BLaER1 treated with 17β-estradiol and CSF1 and Interleukin-3, amounts not matched to agents 10 nM and 100 nM (cell line): ENCODE data around the gene TPK1.
A peak's percentile ranks its signal among the peaks of the same experiment; 100 is the strongest.

Experiments
- H3K27ac ChIP-seq, 11 experiments: shearing (Covaris generic); formaldehyde crosslinking; 2 replicates each; pipeline ENCODE4 v1.8.1; 2022
- H3K27me3 ChIP-seq, 11 experiments: shearing (Covaris generic); formaldehyde crosslinking; 2 replicates each; pipeline ENCODE4 v1.8.1; 2022
- H3K36me3 ChIP-seq, 11 experiments: shearing (Covaris generic); formaldehyde crosslinking; 2 replicates each; pipeline ENCODE4 v1.8.1; 2022
- H3K4me1 ChIP-seq, 10 experiments: shearing (Covaris generic); formaldehyde crosslinking; 2 replicates each; pipeline ENCODE4 v1.8.1; 2022
- H3K4me2 ChIP-seq, 11 experiments: shearing (Covaris generic); formaldehyde crosslinking; 2 replicates each; pipeline ENCODE4 v1.8.1; 2022
- H3K4me3 ChIP-seq, 10 experiments: shearing (Covaris generic); formaldehyde crosslinking; 2 replicates each; pipeline ENCODE4 v1.8.1; 2022
- H3K9ac ChIP-seq, 11 experiments: shearing (Covaris generic); formaldehyde crosslinking; 2 replicates each; pipeline ENCODE4 v1.8.1; 2022
- H3K9me3 ChIP-seq, 11 experiments: shearing (Covaris generic); formaldehyde crosslinking; replicated peaks in 1 of 11; 2 replicates each; pipeline ENCODE4 v1.8.1; 2022
- H4K20me1 ChIP-seq, 11 experiments: shearing (Covaris generic); formaldehyde crosslinking; 2 replicates each; pipeline ENCODE4 v1.8.1; 2022
- Cebpa-rat ChIP-seq, 11 experiments: shearing (Covaris generic); IDR thresholded peaks; 2 replicates each; pipeline ENCODE4 v1.8.1; 2022

The TPK1 gene

DNA sequence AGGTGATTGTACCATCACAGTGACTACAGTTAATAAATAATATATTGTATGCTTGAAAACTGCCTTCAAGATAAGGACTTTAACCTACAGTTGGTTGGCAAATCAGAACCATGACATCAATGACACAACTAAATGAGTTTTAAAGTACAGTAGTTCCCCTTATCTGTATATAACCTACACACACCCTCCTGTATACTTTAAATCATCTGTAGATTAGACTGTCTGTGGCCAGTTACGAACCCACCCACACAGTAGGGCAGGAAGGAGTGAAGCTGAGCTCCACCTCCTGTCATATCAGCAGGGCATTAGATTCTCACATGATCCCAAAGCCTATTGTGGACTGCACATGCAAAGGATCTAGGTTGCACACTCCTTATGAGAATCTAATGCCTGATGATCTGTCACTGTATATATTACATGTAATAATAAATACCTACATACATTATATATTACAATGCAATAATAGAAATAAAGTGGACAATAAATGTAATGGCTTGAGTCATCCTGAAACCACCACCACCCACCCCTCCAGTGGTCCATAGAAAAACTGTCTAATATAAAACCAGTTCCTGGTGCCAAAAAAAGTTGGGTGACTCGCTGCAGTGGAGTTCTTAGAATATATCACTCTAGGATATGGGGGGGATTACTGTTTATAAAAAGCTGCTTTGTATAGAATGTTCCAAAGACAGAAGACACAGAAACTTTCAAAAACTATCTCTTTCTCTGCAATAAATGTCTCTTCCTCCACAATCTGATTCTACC lies 5.6 kb downstream of the TPK1 start:
- H3K9me3 ChIP-seq = 0 out of 22 replicates have a peak, but pooled peaks cover 0 to 5% (median 0%) of the 10 kb centered on the region in 11 experiments

DNA sequence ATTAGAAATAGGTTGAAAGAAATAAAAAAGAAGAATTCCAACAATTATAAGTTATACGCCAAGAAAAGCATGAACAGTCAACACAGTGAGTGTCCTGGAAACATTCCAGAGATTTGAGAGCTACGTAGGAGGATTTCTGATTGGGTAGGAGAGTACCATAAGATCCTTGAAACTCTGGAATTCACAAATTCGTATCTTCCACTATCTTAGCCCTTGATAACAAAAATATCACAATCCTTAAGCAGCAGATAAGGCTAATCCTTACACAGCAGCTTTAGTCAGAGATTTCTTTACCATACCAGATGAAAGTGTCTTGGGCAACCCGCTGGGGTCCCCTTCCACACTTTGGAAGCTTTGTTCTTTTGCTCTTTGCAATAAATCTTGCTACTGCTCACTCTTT lies 8.2 kb downstream of the TPK1 start:
- Histone ChIP-seq H3K4me1 (peaks cover 0 to 28% (median 2%) of the 10 kb centered on the region in 10 experiments; a peak in 7 of 20 replicates), H3K27ac (no peak overlapping the region), H3K4me3 (no peak overlapping the region), H3K4me2 (no peak overlapping the region), H3K9me3 (0 out of 22 replicates have a peak, but pooled peaks cover 0 to 5% (median 0%) of the 10 kb centered on the region in 11 experiments), H3K9ac (no peak overlapping the region), H3K36me3 (peaks cover 0 to 18% (median 0%) of the 10 kb centered on the region in 11 experiments; a peak in 2 of 22 replicates), H3K27me3 (no peaks in the 10 kb centered on the region), H4K20me1 (no peaks in the 10 kb centered on the region)
- no peak for TF ChIP-seq Cebpa-rat (IDR thresholded peaks at IDR 0.05)

More for the DNA sequence above, 5.6 kb downstream of the TPK1 start:
- Histone ChIP-seq H4K20me1 (no peaks in the 10 kb centered on the region), H3K4me1 (peaks cover 8 to 49% (median 12%) of the 10 kb centered on the region in 10 experiments), H3K9ac (no peak overlapping the region), H3K27ac (no peak overlapping the region), H3K27me3 (no peaks in the 10 kb centered on the region), H3K36me3 (peaks cover 0 to 18% (median 0%) of the 10 kb centered on the region in 11 experiments; a peak in 2 of 22 replicates), H3K4me3 (no peak overlapping the region), H3K4me2 (peak overlapping the region in 3 of 11 experiments; percentile 13 to 26 (median 24); a peak in 3 of 22 replicates)
- TF ChIP-seq Cebpa-rat (IDR thresholded peaks at IDR 0.05) = no peak

DNA sequence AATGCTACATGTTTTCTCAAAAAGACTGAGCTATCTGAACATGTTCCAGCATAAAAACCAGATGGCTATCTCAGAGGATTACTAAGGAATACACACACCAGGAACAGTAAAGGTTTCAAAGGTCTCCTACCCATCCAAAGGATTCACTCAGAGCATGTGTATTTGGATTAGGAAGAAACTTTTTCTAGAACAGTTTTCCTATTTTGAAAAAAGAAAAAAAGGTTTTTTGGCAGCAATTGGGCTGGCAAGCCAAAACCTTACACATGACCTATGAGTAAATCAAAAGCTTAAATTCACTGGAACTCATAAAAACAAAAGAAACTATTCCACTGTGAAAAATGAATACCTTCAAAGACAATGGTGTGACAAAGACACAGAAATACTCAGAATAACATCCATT lies 9.6 kb downstream of the TPK1 start:
- 0 out of 22 replicates have a peak, but pooled peaks cover 0 to 5% (median 0%) of the 10 kb centered on the region in 11 experiments for H3K9me3 ChIP-seq
- H3K4me3 ChIP-seq = no peak overlapping the region
- no peak overlapping the region for H3K9ac ChIP-seq
- peaks cover 0 to 21% (median 2%) of the 10 kb centered on the region in 10 experiments; a peak in 6 of 20 replicates for H3K4me1 ChIP-seq
- H4K20me1 ChIP-seq = no peaks in the 10 kb centered on the region
- TF ChIP-seq Cebpa-rat (IDR thresholded peaks at IDR 0.05) = no peak
- H3K36me3 ChIP-seq = peaks cover 0 to 18% (median 0%) of the 10 kb centered on the region in 11 experiments; a peak in 2 of 22 replicates
- H3K4me2 ChIP-seq = no peak overlapping the region
- H3K27me3 ChIP-seq = no peaks in the 10 kb centered on the region
- no peak overlapping the region for H3K27ac ChIP-seq

DNA sequence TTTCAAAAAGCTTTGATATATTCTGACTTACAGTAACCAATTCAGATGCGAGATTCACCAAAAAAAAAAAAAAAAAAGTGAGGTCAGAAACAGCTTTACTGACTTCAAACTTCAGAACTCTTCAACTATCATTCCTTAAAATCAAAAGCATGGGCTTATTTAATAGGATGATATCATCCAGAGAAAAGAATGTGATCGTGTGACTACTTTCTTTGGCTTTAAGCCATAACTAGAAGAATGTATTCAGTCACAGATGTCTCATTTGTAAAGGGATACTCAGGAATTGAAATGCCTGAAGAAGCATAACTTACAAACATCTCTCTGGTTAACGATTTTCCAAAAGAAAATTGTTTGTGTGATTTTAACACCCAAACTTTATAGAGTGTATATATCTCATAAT lies 11.5 kb downstream of the TPK1 start:
- peaks cover 0 to 7% (median 2%) of the 10 kb centered on the region in 10 experiments; a peak in 3 of 20 replicates for H3K4me1 ChIP-seq
- TF ChIP-seq Cebpa-rat (IDR thresholded peaks at IDR 0.05) = no peak
- 0 out of 22 replicates have a peak, but pooled peaks cover 0 to 5% (median 0%) of the 10 kb centered on the region in 11 experiments for H3K9me3 ChIP-seq
- H3K27ac ChIP-seq = no peak overlapping the region
- H3K27me3 ChIP-seq = no peaks in the 10 kb centered on the region
- no peak overlapping the region for H3K4me2 ChIP-seq
- H4K20me1 ChIP-seq = no peaks in the 10 kb centered on the region
- H3K4me3 ChIP-seq = no peak overlapping the region
- H3K9ac ChIP-seq = no peak overlapping the region
- peaks cover 0 to 13% (median 0%) of the 10 kb centered on the region in 11 experiments; a peak in 2 of 22 replicates for H3K36me3 ChIP-seq

DNA sequence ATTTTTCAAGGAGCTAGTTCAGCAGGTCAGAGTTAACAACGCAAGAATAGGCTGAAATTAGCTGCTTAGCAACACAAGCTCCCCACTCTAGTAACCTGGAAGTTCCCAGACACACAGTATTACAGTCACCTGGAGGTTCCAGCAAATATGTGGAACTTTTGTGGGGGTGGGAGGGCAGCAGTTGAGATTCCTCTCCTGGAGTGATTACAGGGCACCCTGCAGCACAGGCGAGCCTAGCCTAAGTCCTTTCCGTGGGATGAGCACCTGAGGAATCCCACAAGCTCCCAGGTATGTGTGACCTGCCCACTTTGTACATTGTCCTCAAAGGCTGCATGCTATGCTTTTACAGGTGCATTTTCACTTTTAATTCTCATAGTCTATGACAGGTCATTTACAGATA lies 13.6 kb downstream of the TPK1 start:
- no peaks in the 10 kb centered on the region for H3K27me3 ChIP-seq
- H3K4me1 ChIP-seq = peaks cover 7 to 17% (median 11%) of the 10 kb centered on the region in 10 experiments; a peak in 13 of 20 replicates
- peaks cover 0 to 12% (median 0%) of the 10 kb centered on the region in 11 experiments; a peak in 2 of 22 replicates for H3K36me3 ChIP-seq
- TF ChIP-seq Cebpa-rat (IDR thresholded peaks at IDR 0.05) = no peak
- H4K20me1 ChIP-seq = 0 out of 22 replicates have a peak, but pooled peaks cover 0 to 5% (median 0%) of the 10 kb centered on the region in 11 experiments
- H3K9ac ChIP-seq = no peak overlapping the region
- H3K27ac ChIP-seq = no peak overlapping the region
- no peak overlapping the region for H3K4me2 ChIP-seq
- H3K4me3 ChIP-seq = no peak overlapping the region
- H3K9me3 ChIP-seq = 0 out of 22 replicates have a peak, but pooled peaks cover 0 to 4% (median 0%) of the 10 kb centered on the region in 11 experiments

DNA sequence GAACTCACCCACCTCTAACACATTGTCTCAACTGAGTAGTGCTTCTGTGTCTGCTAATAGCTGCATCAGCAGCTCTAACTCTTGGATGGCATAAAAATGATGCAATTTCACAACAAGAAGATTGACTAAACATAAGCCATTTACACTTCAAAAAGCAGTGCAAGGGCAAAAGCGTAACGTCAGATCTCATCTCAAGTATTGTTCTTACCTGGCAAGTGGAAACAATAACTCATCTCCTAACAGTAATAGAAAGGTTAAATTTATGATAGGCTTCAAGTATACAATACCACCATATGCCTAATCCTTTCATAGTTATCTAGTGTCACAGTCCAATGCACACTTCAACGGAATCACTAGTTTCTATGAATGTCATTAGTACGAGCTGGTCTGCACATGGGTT lies 14.8 kb downstream of the TPK1 start:
- Histone ChIP-seq H3K27me3 (no peaks in the 10 kb centered on the region), H3K9me3 (no peaks in the 10 kb centered on the region), H3K4me1 (peaks cover 7 to 17% (median 11%) of the 10 kb centered on the region in 10 experiments; a peak in 13 of 20 replicates), H4K20me1 (0 out of 22 replicates have a peak, but pooled peaks cover 0 to 5% (median 0%) of the 10 kb centered on the region in 11 experiments), H3K36me3 (peaks cover 0 to 19% (median 0%) of the 10 kb centered on the region in 11 experiments; a peak in 4 of 22 replicates), H3K27ac (no peak overlapping the region), H3K9ac (no peak overlapping the region), H3K4me3 (no peak overlapping the region), H3K4me2 (no peak overlapping the region)
- no peak for TF ChIP-seq Cebpa-rat (IDR thresholded peaks at IDR 0.05)

- H3K27ac ChIP-seq = no peak overlapping the region
- no peak overlapping the region for H3K4me2 ChIP-seq
- peaks cover 7 to 15% (median 10%) of the 10 kb centered on the region in 10 experiments; a peak in 13 of 20 replicates for H3K4me1 ChIP-seq
- H4K20me1 ChIP-seq = 0 out of 22 replicates have a peak, but pooled peaks cover 0 to 5% (median 0%) of the 10 kb centered on the region in 11 experiments
- H3K4me3 ChIP-seq = no peak overlapping the region
- H3K9ac ChIP-seq = no peak overlapping the region
- no peak for TF ChIP-seq Cebpa-rat (IDR thresholded peaks at IDR 0.05)
- H3K36me3 ChIP-seq = peaks cover 0 to 22% (median 0%) of the 10 kb centered on the region in 11 experiments; a peak in 4 of 22 replicates
- no peaks in the 10 kb centered on the region for H3K27me3 ChIP-seq
- no peaks in the 10 kb centered on the region for H3K9me3 ChIP-seq
Measured at GRCh38 chr7:144820552-144820951, 15.3 kb downstream of the TPK1 start.

DNA sequence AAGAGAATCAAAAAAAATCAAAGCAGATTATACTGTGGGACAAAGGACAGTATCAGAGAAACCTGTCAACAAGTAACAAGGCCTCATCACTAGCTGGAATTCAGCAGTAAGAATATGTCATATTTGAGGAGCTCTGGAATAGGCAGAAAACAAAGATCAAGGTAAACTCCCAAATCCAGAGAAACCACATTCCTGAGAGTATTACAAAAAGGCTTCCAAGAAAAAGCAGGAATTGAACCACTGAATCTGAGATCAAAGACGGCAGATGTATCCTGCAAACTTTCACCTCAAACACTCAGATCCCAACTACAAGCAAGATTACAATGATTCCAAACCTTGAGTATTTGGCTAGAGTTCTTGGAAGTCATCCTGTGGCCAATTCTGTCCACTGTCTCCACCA lies 16.3 kb downstream of the TPK1 start:
- Histone ChIP-seq H3K4me1 (peaks cover 6 to 11% (median 9%) of the 10 kb centered on the region in 10 experiments; a peak in 13 of 20 replicates), H3K9me3 (no peaks in the 10 kb centered on the region), H3K4me3 (no peak overlapping the region), H3K27ac (no peak overlapping the region), H3K4me2 (no peak overlapping the region), H3K9ac (no peak overlapping the region), H4K20me1 (0 out of 22 replicates have a peak, but pooled peaks cover 0 to 5% (median 0%) of the 10 kb centered on the region in 11 experiments), H3K36me3 (peaks cover 0 to 22% (median 0%) of the 10 kb centered on the region in 11 experiments; a peak in 5 of 22 replicates), H3K27me3 (no peaks in the 10 kb centered on the region)
- TF ChIP-seq Cebpa-rat (IDR thresholded peaks at IDR 0.05) = no peak

DNA sequence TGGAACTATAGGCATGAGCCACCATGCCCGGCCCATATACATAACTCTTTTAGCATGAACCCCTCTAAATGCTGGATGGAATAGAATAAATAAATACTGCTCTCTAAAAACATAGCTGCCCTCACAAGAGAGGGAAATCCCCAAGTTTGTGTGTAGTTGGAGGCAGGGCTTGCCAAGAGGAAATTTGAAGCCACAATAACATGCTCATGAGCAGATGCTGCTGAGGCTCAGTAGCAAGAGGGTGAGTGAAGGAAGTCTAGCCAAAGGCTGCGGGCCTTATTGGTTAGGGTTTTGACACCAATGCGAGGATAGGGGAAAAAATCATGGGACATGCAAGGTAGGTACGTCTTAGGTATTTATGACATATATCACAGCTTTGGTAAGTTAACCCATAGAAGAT lies 17.3 kb downstream of the TPK1 start:
- Histone ChIP-seq H3K9me3 (no peaks in the 10 kb centered on the region), H3K27ac (no peak overlapping the region), H3K4me2 (peak overlapping the region in 10 of 11 experiments; percentile 0 to 48 (median 22); a peak in 13 of 22 replicates), H3K27me3 (no peaks in the 10 kb centered on the region), H3K9ac (no peak overlapping the region), H3K4me1 (peaks cover 6 to 13% (median 9%) of the 10 kb centered on the region in 10 experiments; a peak in 13 of 20 replicates), H3K36me3 (peaks cover 0 to 22% (median 0%) of the 10 kb centered on the region in 11 experiments; a peak in 5 of 22 replicates), H3K4me3 (no peak overlapping the region), H4K20me1 (0 out of 22 replicates have a peak, but pooled peaks cover 0 to 5% (median 0%) of the 10 kb centered on the region in 11 experiments)
- TF ChIP-seq Cebpa-rat (IDR thresholded peaks at IDR 0.05) = no peak
